Measurements from ENCODE around the gene GCNT2. TPM values are rescaled to one million over a fixed set of nuclear protein-coding genes. Genes with fewer than 3 reads are reported as not detected.
"Not testable (repeated sequence)": the region's sequence is repeated elsewhere in the genome, so short reads cannot be mapped to it uniquely, and the experiment has no call there.

Gene GCNT2
- total RNA-seq, 1 donor from 2014 or later = 71.1 TPM

- TF ChIP-seq CTCF (IDR thresholded peaks at IDR 0.05; ENCODE audit: unreplicated experiment) = no peak
- H3K4me3 Mint-ChIP-seq (ENCODE audit: unreplicated experiment) = no peak overlapping the region
- peaks cover 4% of the 10 kb centered on the region for H3K27me3 Mint-ChIP-seq (ENCODE audit: unreplicated experiment)
- peaks cover 9% of the 10 kb centered on the region for H3K4me1 Mint-ChIP-seq (ENCODE audit: unreplicated experiment)
- H3K27ac Mint-ChIP-seq (ENCODE audit: unreplicated experiment) = no peak overlapping the region
- no peak for DNase-seq (ENCODE audit: low spot score)
- H3K36me3 Mint-ChIP-seq (ENCODE audit: low read depth, unreplicated experiment) = peaks cover 32% of the 10 kb centered on the region
- H3K9me3 Mint-ChIP-seq (ENCODE audit: unreplicated experiment) = no peaks in the 10 kb centered on the region
Observed at GRCh38 chr6:10613723-10614122, 92.6 kb downstream of the GCNT2 start.

DNA sequence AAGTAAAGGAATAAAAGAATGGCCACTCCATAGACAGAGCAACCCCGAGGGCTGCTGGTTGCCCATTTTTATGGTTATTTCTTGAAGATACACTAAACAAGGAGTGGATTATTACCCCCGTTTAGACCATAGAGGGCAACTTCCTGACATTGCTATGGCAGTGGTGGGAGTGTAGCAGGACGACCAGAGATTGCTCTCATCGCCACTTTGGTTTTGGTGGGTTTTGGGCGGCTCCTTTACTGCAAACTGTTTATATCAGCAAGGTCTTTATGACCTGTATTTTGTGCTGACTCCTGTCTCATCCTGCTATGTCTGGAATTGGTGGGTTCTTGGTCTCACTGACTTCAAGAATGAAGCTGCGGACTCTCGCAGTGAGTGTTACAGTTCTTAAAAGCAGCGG, 94.5 kb downstream of the GCNT2 start:
- H3K4me1 Mint-ChIP-seq (ENCODE audit: unreplicated experiment) = peaks cover 9% of the 10 kb centered on the region
- no peak for TF ChIP-seq CTCF (IDR thresholded peaks at IDR 0.05; ENCODE audit: unreplicated experiment)
- H3K27ac Mint-ChIP-seq (ENCODE audit: unreplicated experiment) = no peak overlapping the region
- no peaks in the 10 kb centered on the region for H3K27me3 Mint-ChIP-seq (ENCODE audit: unreplicated experiment)
- no peak for DNase-seq (ENCODE audit: low spot score)
- no peak overlapping the region for H3K4me3 Mint-ChIP-seq (ENCODE audit: unreplicated experiment)
- peaks cover 23% of the 10 kb centered on the region for H3K36me3 Mint-ChIP-seq (ENCODE audit: low read depth, unreplicated experiment)
- no peaks in the 10 kb centered on the region for H3K9me3 Mint-ChIP-seq (ENCODE audit: unreplicated experiment)

GRCh38 chr6:10616266-10616665, 95.1 kb downstream of the GCNT2 start:
- not testable (repeated sequence) for H3K9me3 Mint-ChIP-seq (ENCODE audit: unreplicated experiment); H3K27me3 Mint-ChIP-seq (ENCODE audit: unreplicated experiment); H3K4me3 Mint-ChIP-seq (ENCODE audit: unreplicated experiment); H3K4me1 Mint-ChIP-seq (ENCODE audit: unreplicated experiment); DNase-seq (ENCODE audit: low spot score); H3K27ac Mint-ChIP-seq (ENCODE audit: unreplicated experiment)
- H3K36me3 Mint-ChIP-seq (ENCODE audit: low read depth, unreplicated experiment) = peaks cover 29% of the 10 kb centered on the region

GRCh38 chr6:10617008-10617696, 96.0 kb downstream of the GCNT2 start:
- DNase-seq (ENCODE audit: low spot score) = no peak
- H3K36me3 Mint-ChIP-seq (ENCODE audit: low read depth, unreplicated experiment) = peaks cover 38% of the 10 kb centered on the region
- H3K4me3 Mint-ChIP-seq (ENCODE audit: unreplicated experiment) = no peak overlapping the region
- peaks cover 9% of the 10 kb centered on the region for H3K4me1 Mint-ChIP-seq (ENCODE audit: unreplicated experiment)
- no peak for TF ChIP-seq CTCF (IDR thresholded peaks at IDR 0.05; ENCODE audit: unreplicated experiment)
- H3K27ac Mint-ChIP-seq (ENCODE audit: unreplicated experiment) = no peak overlapping the region
- H3K27me3 Mint-ChIP-seq (ENCODE audit: unreplicated experiment) = no peaks in the 10 kb centered on the region
- H3K9me3 Mint-ChIP-seq (ENCODE audit: unreplicated experiment) = no peaks in the 10 kb centered on the region

DNA sequence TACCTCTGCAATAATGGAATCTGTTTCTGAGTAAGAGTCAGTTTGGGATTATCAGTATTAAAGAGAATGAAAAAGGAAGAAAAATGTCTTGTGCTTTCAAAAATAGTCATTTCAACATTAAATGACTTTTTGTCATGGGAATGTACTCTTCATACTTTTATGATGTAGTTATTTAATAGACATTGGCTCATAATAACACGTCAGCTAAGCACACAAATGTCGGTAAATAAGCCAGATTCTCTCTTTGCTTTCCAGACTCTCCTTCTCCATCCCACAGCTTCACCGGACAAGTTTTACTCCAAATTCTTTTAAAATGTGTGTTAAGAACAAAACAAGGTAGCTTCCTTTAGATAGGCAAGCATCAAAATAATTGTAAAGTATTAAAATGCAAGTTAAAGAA, 97.3 kb downstream of the GCNT2 start:
- Mint-ChIP-seq H3K27ac (ENCODE audit: unreplicated experiment) (peak overlapping the region; percentile 45), H3K9me3 (ENCODE audit: unreplicated experiment) (no peaks in the 10 kb centered on the region), H3K27me3 (ENCODE audit: unreplicated experiment) (no peaks in the 10 kb centered on the region), H3K36me3 (ENCODE audit: low read depth, unreplicated experiment) (peaks cover 48% of the 10 kb centered on the region), H3K4me1 (ENCODE audit: unreplicated experiment) (peaks cover 9% of the 10 kb centered on the region), H3K4me3 (ENCODE audit: unreplicated experiment) (peak overlapping the region; percentile 50)
- no peak for DNase-seq (ENCODE audit: low spot score)
- no peak for TF ChIP-seq CTCF (IDR thresholded peaks at IDR 0.05; ENCODE audit: unreplicated experiment)

All from endothelial cell (in vitro differentiated cells).